ENCODE data around the gene NUFIP2. TPM values are rescaled to one million over a fixed set of nuclear protein-coding genes. Genes with fewer than 3 reads are reported as not detected.

NUFIP2 gene
- total and polyA plus RNA-seq, 4 donors: 10.2 to 71.6 (median 29.6) TPM

DNA sequence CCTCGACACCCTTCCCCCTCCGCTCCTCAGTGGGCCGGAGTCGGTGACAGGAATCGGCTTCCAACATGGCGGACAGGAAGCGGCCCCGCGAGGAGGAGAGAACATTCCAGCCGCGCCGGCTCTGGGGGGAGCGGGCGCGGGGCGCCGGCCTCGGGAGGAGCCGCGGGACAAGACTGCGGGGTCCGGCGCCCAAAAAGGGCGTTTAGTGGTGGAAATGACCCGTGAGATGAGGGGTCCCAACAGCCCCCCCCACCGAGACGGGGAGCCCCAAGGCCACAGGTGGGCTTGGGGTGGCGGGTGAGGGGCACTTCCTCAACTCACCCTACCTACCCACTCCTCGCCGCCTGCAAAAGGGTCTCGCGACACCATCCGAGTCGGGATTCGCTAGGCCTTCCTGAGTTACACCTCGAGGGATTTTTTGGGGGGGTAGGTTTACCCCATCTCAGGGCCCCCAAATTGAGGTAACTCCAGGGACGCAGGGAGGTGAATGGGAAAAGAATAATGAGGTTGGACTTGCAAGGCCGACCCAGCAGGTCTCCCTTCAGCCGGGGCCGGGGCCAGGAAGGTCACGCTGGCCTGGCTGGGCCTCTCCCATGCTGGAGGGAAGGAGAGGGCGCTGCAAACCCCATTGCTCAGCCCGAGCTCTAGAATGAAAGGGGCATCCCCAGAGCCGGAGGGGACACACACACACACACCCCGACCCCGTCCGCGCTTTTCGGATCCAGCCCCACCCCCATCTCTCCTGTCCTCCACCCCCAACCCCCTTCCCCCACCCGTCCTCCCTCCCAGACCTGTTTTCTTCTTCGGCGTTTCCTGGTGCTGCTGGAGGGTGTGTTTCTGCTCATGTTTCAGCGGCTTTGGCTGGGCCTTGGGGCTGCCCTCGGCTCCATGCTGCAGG is 707 bp downstream of the NUFIP2 start:
- no peaks in the 10 kb centered on the region for H3K9me3 ChIP-seq (ENCODE audit: control insufficient read depth in 4 of 4, insufficient read depth in 3 of 4, low read length in 3 of 4)
- DNase-seq (peak; percentile 66 to 75 (median 66)), ATAC-seq (ENCODE audit: insufficient read depth, low FRiP score) (peak; percentile 11)
- H3K4me1 ChIP-seq (ENCODE audit: control insufficient read depth in 5 of 5, insufficient read depth in 5 of 5, low read length in 5 of 5): peaks cover 4 to 25% (median 12%) of the 10 kb centered on the region in 5 donors
- no peaks in the 10 kb centered on the region for H3K27me3 ChIP-seq (ENCODE audit: control insufficient read depth in 3 of 3, insufficient read depth in 3 of 3, low read length in 2 of 3)
- TF ChIP-seq, protein P1, sequence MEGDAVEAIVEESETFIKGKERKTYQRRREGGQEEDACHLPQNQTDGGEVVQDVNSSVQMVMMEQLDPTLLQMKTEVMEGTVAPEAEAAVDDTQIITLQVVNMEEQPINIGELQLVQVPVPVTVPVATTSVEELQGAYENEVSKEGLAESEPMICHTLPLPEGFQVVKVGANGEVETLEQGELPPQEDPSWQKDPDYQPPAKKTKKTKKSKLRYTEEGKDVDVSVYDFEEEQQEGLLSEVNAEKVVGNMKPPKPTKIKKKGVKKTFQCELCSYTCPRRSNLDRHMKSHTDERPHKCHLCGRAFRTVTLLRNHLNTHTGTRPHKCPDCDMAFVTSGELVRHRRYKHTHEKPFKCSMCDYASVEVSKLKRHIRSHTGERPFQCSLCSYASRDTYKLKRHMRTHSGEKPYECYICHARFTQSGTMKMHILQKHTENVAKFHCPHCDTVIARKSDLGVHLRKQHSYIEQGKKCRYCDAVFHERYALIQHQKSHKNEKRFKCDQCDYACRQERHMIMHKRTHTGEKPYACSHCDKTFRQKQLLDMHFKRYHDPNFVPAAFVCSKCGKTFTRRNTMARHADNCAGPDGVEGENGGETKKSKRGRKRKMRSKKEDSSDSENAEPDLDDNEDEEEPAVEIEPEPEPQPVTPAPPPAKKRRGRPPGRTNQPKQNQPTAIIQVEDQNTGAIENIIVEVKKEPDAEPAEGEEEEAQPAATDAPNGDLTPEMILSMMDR (IDR thresholded peaks at IDR 0.05; ENCODE audit: control extremely low read depth, extremely low read depth): no peak
- peaks cover 0 to 5% (median 2%) of the 10 kb centered on the region in 4 donors for H3K36me3 ChIP-seq (ENCODE audit: control insufficient read depth in 4 of 4, insufficient read depth in 4 of 4, low read length in 4 of 4)
- WGBS, 2 donors: 0% methylated on average over 33 to 54 of the region's 54 CpGs
- H3K9ac ChIP-seq (ENCODE audit: insufficient read depth in 1 of 2, low read length in 2 of 2): peak overlapping the region; percentile 72 to 88
- peak overlapping the region; percentile 99 for H3K4me3 ChIP-seq
- H3K27ac ChIP-seq (ENCODE audit: low read depth in 1 of 2, low read length in 1 of 2): peak overlapping the region; percentile 99

DNA sequence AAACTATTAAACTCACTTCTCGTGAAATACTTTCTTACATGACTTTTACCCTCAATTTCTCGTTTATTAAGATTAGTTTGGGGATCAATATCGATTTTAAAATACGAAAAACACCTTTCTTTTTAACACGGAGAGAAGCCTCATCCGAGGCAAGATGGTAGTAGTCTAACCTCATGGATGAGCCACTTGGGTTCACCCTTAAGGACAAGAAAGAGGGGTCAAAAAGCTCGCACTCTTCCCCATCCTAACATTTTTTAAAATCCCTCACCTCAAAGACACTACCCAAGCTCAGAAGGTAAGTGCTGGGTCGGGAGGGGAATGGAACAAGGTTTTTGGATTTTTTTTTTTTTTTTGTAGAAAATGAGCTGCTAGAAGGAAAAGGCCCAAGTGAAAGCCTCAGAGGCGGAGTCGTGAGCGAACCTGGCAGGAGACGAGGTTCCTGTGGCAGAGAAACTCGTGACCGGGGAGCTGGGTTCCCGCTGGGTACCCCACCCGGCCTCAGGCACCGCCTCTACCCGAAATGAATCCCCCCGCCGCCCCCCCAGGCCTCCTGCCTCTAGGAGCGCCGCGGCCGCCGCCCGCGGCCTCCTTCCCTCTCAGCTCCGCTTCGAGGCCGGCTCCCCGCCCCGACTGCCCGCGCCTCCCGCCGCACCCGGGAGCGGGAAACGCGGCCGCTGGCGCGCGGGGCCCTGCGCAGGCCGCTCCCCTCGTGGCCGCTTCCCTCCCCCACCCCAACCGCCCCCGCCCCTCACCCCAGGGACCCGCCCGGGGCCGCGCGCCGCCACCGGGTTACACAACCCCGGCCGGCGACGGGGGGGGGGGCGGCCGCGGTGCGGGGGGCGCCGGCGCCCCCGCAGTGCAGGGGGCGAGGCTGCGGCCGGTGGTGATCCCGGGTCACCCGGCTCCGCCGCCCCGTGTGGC is 1.6 kb downstream of the NUFIP2 start:
- TF ChIP-seq, protein P1 (IDR thresholded peaks at IDR 0.05; ENCODE audit: control extremely low read depth, extremely low read depth): no peak

DNA sequence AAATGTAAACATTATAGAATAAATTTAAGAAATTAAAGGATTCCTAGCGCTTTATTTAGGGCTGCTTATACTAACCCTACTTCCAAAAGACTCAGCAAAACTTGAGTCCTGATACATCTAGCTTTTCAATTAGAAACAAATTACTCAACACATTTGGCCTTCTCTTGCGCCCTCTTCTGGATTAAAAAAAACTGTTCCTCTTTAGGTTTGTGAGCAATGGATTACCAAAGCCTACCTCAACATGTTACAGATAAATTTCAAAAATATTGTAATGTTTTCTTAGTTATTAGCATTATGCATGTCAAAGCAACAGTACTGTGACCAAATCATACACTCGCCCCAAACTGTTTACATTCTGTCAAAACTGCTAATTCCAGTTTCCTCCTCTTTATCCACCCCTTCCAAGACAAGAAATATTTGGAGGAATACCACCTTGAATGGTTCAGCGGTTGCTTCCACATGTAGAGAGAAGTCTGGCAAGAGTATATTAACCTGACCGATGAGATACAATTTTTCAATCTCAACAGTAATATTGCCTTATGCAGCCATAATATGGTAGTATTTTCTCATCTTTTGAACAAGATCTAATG is 2.7 kb downstream of the NUFIP2 start:
- peak overlapping the region in 1 of 2 donors; percentile 99 for H3K27ac ChIP-seq (ENCODE audit: low read depth in 1 of 2, low read length in 1 of 2)
- ATAC-seq (ENCODE audit: insufficient read depth, low FRiP score): no peak

More for the DNA sequence above, 1.6 kb downstream of the NUFIP2 start:
- Histone ChIP-seq H3K27me3 (ENCODE audit: control insufficient read depth in 3 of 3, insufficient read depth in 3 of 3, low read length in 2 of 3) (no peaks in the 10 kb centered on the region), H3K4me1 (ENCODE audit: control insufficient read depth in 5 of 5, insufficient read depth in 5 of 5, low read length in 5 of 5) (peaks cover 5 to 25% (median 12%) of the 10 kb centered on the region in 5 donors), H3K27ac (ENCODE audit: low read depth in 1 of 2, low read length in 1 of 2) (peak overlapping the region; percentile 99), H3K9me3 (ENCODE audit: control insufficient read depth in 4 of 4, insufficient read depth in 3 of 4, low read length in 3 of 4) (no peaks in the 10 kb centered on the region), H3K9ac (ENCODE audit: insufficient read depth in 1 of 2, low read length in 2 of 2) (peak overlapping the region; percentile 53 to 83), H3K36me3 (ENCODE audit: control insufficient read depth in 4 of 4, insufficient read depth in 4 of 4, low read length in 4 of 4) (peaks cover 0 to 5% (median 3%) of the 10 kb centered on the region in 4 donors), H3K4me3 (peak overlapping the region; percentile 99)
- 1 to 2% methylated on average over 43 to 70 of the region's 77 CpGs for whole genome bisulfite sequencing, 2 donors
- peak; percentile 10 for ATAC-seq (ENCODE audit: insufficient read depth, low FRiP score)
- peak; percentile 55 to 69 (median 58) for DNase-seq

More for the DNA sequence above, 2.7 kb downstream of the NUFIP2 start:
- peaks cover 5 to 25% (median 13%) of the 10 kb centered on the region in 5 donors for H3K4me1 ChIP-seq (ENCODE audit: control insufficient read depth in 5 of 5, insufficient read depth in 5 of 5, low read length in 5 of 5)
- peak in 2 of 3 donors; percentile 85 for DNase-seq
- peak overlapping the region in 1 of 2 donors; percentile 83 for H3K9ac ChIP-seq (ENCODE audit: insufficient read depth in 1 of 2, low read length in 2 of 2)
- H3K9me3 ChIP-seq (ENCODE audit: control insufficient read depth in 4 of 4, insufficient read depth in 3 of 4, low read length in 3 of 4): no peaks in the 10 kb centered on the region
- TF ChIP-seq, protein P1 (IDR thresholded peaks at IDR 0.05; ENCODE audit: control extremely low read depth, extremely low read depth): peak; percentile 54
- no peaks in the 10 kb centered on the region for H3K27me3 ChIP-seq (ENCODE audit: control insufficient read depth in 3 of 3, insufficient read depth in 3 of 3, low read length in 2 of 3)
- 12 to 17% methylated on average over 5 of the region's 5 CpGs for WGBS, 2 donors
- peaks cover 7 to 14% (median 11%) of the 10 kb centered on the region in 4 donors for H3K36me3 ChIP-seq (ENCODE audit: control insufficient read depth in 4 of 4, insufficient read depth in 4 of 4, low read length in 4 of 4)
- H3K4me3 ChIP-seq: no peak overlapping the region

All from lung (tissue), 12 donors.